WTC11 (cell line): Measurements from ENCODE around the gene ASTN1. TPM values are rescaled to one million over a fixed set of nuclear protein-coding genes. Genes with fewer than 3 reads are reported as not detected.
A peak's percentile ranks its signal among the peaks of the same experiment; 100 is the strongest.

ENCODE experiments used
- ATAC-seq: fragments of 200-7000 bp; cut with Tn5 transposase; 2 replicates; pipeline ENCODE4 v1.10.0; 2021; ENCODE audit warnings: mild to moderate bottlenecking, moderate library complexity
- CTCF ChIA-PET: fragments of 300-600 bp; sonication (Branson Sonifier 250); formaldehyde crosslinking; loops from one replicate; lab custom pipeline; 2021; ENCODE audit warnings: antibody characterized with exemption; lab: Charles Lee
- POLR2A ChIA-PET: fragments of 350-600 bp; sonication (Branson Sonifier 250); formaldehyde crosslinking; loops from one replicate; lab custom pipeline; 2021; ENCODE audit warnings: antibody characterized with exemption; lab: Charles Lee
- DNase-seq: peaks from one replicate; pipeline ENCODE4 v3.0.0; 2021; ENCODE audit warnings: low spot score
- H3K27ac Mint-ChIP-seq: 2 replicates; pipeline ENCODE4 v1.8.0; 2021; ENCODE audit warnings: mixed read lengths
- H3K27me3 Mint-ChIP-seq: 2 replicates; pipeline ENCODE4 v1.8.0; 2021; ENCODE audit warnings: low read depth, mild to moderate bottlenecking, moderate library complexity, mixed read lengths
- H3K36me3 Mint-ChIP-seq: 2 replicates; pipeline ENCODE4 v1.8.0; 2021; ENCODE audit warnings: mixed read lengths
- H3K4me1 Mint-ChIP-seq: 2 replicates; pipeline ENCODE4 v1.8.0; 2022; ENCODE audit warnings: mixed read lengths
- H3K4me3 Mint-ChIP-seq: 2 replicates; pipeline ENCODE4 v1.8.0; 2021; ENCODE audit warnings: mild to moderate bottlenecking, moderate library complexity, mixed read lengths
- H3K9me3 Mint-ChIP-seq: 2 replicates; pipeline ENCODE4 v1.8.0; 2021; ENCODE audit warnings: mixed read lengths
- ESRRA ChIP-seq: sonication (generic); formaldehyde crosslinking; IDR thresholded peaks from 2 replicates; pipeline ENCODE4 v1.8.1; 2022; ENCODE audit warnings: mild to moderate bottlenecking, missing genetic modification reagents, borderline replicate concordance
- HMGA2 ChIP-seq: fragments of 250-450 bp; sonication (Bioruptor Pico); IDR thresholded peaks from 2 replicates; pipeline ENCODE4 v1.4.0; 2021; ENCODE audit warnings: mild to moderate bottlenecking, moderate library complexity
- NFYB ChIP-seq: sonication (generic); formaldehyde crosslinking; conservative IDR thresholded peaks from 2 replicates; pipeline ENCODE4 v1.8.0; 2022; ENCODE audit warnings: low read depth, missing genetic modification reagents
- OVOL2 ChIP-seq: fragments of 250-450 bp; sonication (Bioruptor Pico); IDR thresholded peaks from 2 replicates; pipeline ENCODE4 v1.9.0; 2021; ENCODE audit warnings: mild to moderate bottlenecking, borderline replicate concordance
- SMAD4 ChIP-seq: sonication (generic); formaldehyde crosslinking; IDR thresholded peaks from 2 replicates; pipeline ENCODE4 v1.8.0; 2022; ENCODE audit warnings: mild to moderate bottlenecking, missing genetic modification reagents
- SP1 ChIP-seq: sonication (generic); formaldehyde crosslinking; conservative IDR thresholded peaks from 2 replicates; pipeline ENCODE4 v1.8.1; 2022; ENCODE audit warnings: missing genetic modification reagents
- TCF7 ChIP-seq: sonication (generic); formaldehyde crosslinking; IDR thresholded peaks from 2 replicates; pipeline ENCODE4 v1.8.0; 2022; ENCODE audit warnings: mild to moderate bottlenecking, low read depth, missing genetic modification reagents, moderate library complexity
- TEAD1 ChIP-seq: sonication (generic); formaldehyde crosslinking; IDR thresholded peaks from 2 replicates; pipeline ENCODE4 v1.8.0; 2022; ENCODE audit warnings: mild to moderate bottlenecking, missing genetic modification reagents
- TP53 ChIP-seq: sonication (generic); formaldehyde crosslinking; IDR thresholded peaks from 2 replicates; pipeline ENCODE4 v1.8.1; 2023; ENCODE audit warnings: mild to moderate bottlenecking, missing genetic modification reagents
- ZNF219 ChIP-seq: sonication (generic); formaldehyde crosslinking; IDR thresholded peaks from 2 replicates; pipeline ENCODE4 v1.8.0; 2023; ENCODE audit warnings: missing genetic modification reagents, mild to moderate bottlenecking, borderline replicate concordance
- total RNA-seq: library from RNA; stranded (reverse); gene quantifications from 3 replicates; pipeline ENCODE4 v1.2.3, GENCODE V29; 2021
- TF ChIP-seq, protein P1 (sequence below): sonication (generic); formaldehyde crosslinking; IDR thresholded peaks from 2 replicates; pipeline ENCODE4 v1.8.1; 2023; ENCODE audit warnings: mild to moderate bottlenecking, missing genetic modification reagents
- TF ChIP-seq, protein P2 (sequence below): fragments of 250-450 bp; sonication (Bioruptor Pico); IDR thresholded peaks from 2 replicates; pipeline ENCODE4 v1.9.0; 2021; ENCODE audit warnings: moderate library complexity, mild to moderate bottlenecking, inconsistent platforms, borderline replicate concordance
- TF ChIP-seq, protein P3 (sequence below): fragments of 250-450 bp; sonication (Bioruptor Pico); conservative IDR thresholded peaks from 2 replicates; pipeline ENCODE4 v1.9.0; 2021; ENCODE audit warnings: mild to moderate bottlenecking
- TF ChIP-seq, protein P4 (sequence below): sonication (generic); formaldehyde crosslinking; IDR thresholded peaks from 2 replicates; pipeline ENCODE4 v1.8.0; 2022; ENCODE audit warnings: mild to moderate bottlenecking, missing genetic modification reagents
- TF ChIP-seq, protein P5 (sequence below): sonication (generic); formaldehyde crosslinking; IDR thresholded peaks from 2 replicates; pipeline ENCODE4 v1.8.1; 2023; ENCODE audit warnings: mild to moderate bottlenecking, moderate library complexity, missing genetic modification reagents
- TF ChIP-seq, protein P6 (sequence below): sonication (generic); formaldehyde crosslinking; IDR thresholded peaks from 2 replicates; pipeline ENCODE4 v1.8.0; 2022; ENCODE audit warnings: mild to moderate bottlenecking, missing genetic modification reagents

The ASTN1 gene
- total RNA-seq, 1 experiment from 2014 or later = 3.4 TPM

DNA sequence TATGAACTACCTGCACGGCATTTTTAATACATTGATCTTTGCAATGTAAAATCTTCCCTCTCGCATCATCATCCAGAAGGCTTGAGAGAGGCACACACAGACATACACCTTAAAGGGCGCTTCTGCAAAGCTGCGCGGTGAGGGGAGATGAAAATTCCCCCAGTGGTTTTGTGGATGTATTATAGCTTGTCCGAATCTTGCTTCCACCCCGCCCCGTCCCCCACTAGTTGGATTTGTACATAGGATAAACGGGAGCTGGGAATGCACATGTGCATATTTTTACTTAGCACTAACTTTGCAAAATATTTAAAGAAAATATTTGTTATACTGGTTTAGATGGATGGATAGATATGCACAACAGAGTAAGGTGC is 542 bp upstream of the ASTN1 start:
- DNase-seq = no peak
- Mint-ChIP-seq H3K27me3 (peaks cover 26% of the 10 kb centered on the region; the same call in 1 of the 2 replicates), H3K9me3 (no peaks in the 10 kb centered on the region), H3K4me3 (peak overlapping the region; percentile 90)
- TF ChIP-seq, protein P1, sequence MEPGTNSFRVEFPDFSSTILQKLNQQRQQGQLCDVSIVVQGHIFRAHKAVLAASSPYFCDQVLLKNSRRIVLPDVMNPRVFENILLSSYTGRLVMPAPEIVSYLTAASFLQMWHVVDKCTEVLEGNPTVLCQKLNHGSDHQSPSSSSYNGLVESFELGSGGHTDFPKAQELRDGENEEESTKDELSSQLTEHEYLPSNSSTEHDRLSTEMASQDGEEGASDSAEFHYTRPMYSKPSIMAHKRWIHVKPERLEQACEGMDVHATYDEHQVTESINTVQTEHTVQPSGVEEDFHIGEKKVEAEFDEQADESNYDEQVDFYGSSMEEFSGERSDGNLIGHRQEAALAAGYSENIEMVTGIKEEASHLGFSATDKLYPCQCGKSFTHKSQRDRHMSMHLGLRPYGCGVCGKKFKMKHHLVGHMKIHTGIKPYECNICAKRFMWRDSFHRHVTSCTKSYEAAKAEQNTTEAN (CRISPR knock-in tag) = no peak
- no peak for TF ChIP-seq SP1
- no peak for TF ChIP-seq ESRRA (CRISPR knock-in tag)
- TF ChIP-seq, protein P2, sequence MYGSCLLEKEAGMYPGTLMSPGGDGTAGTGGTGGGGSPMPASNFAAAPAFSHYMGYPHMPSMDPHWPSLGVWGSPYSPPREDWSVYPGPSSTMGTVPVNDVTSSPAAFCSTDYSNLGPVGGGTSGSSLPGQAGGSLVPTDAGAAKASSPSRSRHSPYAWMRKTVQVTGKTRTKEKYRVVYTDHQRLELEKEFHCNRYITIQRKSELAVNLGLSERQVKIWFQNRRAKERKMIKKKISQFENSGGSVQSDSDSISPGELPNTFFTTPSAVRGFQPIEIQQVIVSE (CRISPR knock-in tag) = no peak
- TF ChIP-seq, protein P3, sequence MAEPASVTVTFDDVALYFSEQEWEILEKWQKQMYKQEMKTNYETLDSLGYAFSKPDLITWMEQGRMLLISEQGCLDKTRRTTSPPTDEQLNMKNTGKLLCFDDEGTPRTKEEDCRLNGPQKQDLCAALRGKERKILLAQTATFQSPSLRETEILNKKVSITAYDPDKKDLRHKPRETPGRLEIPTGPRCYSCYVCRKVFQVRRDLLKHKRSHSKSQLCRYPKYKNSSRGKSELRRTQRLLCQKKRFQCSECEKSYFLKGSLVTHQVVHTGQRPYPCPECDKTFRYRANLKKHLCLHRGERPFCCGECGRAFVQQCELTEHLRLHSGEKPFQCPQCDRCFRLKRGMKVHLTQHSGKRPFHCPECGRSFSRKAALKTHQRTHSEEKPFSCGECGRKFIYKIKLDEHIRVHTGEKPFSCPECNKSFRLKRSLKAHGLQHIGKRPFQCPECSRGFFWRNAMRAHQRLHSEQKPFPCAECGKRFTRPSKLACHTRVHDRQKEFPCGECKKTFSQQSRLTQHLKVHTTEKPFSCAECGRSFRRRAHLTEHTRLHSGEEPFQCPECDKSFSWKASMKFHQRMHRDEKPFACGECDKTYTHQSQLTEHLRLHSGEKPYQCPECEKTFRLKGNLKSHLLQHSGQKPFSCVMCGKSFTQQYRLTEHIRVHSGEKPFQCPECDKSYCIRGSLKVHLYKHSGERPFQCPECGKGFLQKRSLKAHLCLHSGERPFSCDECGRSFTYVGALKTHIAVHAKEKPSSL (CRISPR knock-in tag) = no peak
- TF ChIP-seq, all 79 proteins: peak for 0
- H3K4me1 Mint-ChIP-seq = peaks cover 9% of the 10 kb centered on the region
- H3K27ac Mint-ChIP-seq = no peak overlapping the region
- no peaks in the 10 kb centered on the region for H3K36me3 Mint-ChIP-seq
- ChIA-PET CTCF (interaction anchor here (1.0 to 3.1 kb wide), 9 partner anchors 11 to 867 kb away, joined by 3 to 35 read pairs (median 3); no protein-coding TSS in a partner anchor), POLR2A (interaction anchor here (1.3 kb wide), 1 partner anchor 24 kb away, joined by 3 read pairs; no protein-coding TSS in a partner anchor)
- ATAC-seq = no peak; the same call in 1 of the 2 replicates

DNA sequence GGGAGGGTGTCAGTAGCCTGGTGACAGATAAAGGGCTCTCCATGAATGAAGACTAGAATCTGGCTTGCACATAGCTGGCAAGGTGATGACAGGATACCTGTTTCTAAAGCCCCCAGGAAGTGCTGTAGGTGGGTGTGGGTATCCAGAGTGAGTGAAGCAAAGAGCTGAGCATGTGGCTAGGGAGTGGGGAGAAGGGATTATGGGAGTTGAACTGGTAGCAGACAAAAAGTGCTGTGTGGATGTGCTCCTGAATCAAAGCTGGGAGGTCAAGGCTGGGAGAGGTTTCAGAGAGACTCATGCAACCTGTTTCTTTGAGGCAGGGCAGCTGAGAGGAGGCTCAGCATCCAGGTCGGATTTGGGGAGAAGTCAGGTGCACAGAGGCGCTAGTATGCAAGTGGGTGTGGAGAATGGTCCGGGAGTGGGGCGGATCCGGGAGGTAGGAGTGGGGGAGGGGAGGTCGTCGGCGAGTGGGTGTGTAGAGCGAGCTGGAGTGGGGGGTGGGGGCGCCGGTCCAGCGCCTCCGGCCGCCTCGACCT is 600 bp downstream of the ASTN1 start:
- no peaks in the 10 kb centered on the region for H3K36me3 Mint-ChIP-seq
- H3K9me3 Mint-ChIP-seq = no peaks in the 10 kb centered on the region
- H3K27ac Mint-ChIP-seq = no peak overlapping the region
- peak overlapping the region; percentile 90 for H3K4me3 Mint-ChIP-seq
- H3K27me3 Mint-ChIP-seq = peaks cover 26% of the 10 kb centered on the region; the same call in 1 of the 2 replicates
- ChIA-PET POLR2A (interaction anchor here (1.9 kb wide), 1 partner anchor 18 kb away, joined by 7 read pairs; no protein-coding TSS in a partner anchor), CTCF (interaction anchor here (0.6 to 3.1 kb wide), 9 partner anchors 17 to 564 kb away, joined by 3 to 35 read pairs (median 3); no protein-coding TSS in a partner anchor)
- ATAC-seq = peak; percentile 20
- TF ChIP-seq TP53 (no peak), NFYB (CRISPR knock-in tag) (no peak), OVOL2 (CRISPR knock-in tag) (no peak), SMAD4 (no peak), TEAD1 (CRISPR knock-in tag) (no peak), TCF7 (CRISPR knock-in tag) (no peak), HMGA2 (CRISPR knock-in tag) (no peak), ESRRA (CRISPR knock-in tag) (no peak)
- TF ChIP-seq, protein P4, sequence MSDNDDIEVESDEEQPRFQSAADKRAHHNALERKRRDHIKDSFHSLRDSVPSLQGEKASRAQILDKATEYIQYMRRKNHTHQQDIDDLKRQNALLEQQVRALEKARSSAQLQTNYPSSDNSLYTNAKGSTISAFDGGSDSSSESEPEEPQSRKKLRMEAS (CRISPR knock-in tag) = no peak
- TF ChIP-seq, protein P5, sequence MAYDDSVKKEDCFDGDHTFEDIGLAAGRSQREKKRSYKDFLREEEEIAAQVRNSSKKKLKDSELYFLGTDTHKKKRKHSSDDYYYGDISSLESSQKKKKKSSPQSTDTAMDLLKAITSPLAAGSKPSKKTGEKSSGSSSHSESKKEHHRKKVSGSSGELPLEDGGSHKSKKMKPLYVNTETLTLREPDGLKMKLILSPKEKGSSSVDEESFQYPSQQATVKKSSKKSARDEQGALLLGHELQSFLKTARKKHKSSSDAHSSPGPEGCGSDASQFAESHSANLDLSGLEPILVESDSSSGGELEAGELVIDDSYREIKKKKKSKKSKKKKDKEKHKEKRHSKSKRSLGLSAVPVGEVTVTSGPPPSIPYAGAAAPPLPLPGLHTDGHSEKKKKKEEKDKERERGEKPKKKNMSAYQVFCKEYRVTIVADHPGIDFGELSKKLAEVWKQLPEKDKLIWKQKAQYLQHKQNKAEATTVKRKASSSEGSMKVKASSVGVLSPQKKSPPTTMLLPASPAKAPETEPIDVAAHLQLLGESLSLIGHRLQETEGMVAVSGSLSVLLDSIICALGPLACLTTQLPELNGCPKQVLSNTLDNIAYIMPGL (CRISPR knock-in tag) = no peak
- peak; percentile 20 for DNase-seq
- H3K4me1 Mint-ChIP-seq = peaks cover 9% of the 10 kb centered on the region

DNA sequence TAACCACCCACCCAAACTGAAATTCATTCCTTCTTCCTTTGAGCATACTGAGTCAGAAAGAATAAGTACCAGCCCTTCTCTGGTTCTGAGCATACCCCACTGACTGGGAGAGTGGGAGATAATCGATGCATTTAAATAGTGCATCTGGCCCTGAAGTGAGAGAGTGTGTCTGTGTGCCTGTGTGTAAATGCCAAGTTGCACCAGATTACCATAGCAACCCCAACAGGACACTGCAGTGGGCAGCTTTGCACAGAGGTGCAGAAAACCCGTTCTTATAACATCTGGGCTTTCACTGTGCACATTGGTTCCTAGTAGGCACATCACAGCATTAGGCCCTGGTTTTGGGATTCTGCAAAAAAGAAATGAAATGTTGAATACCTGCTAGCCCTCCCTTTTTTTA is 2.3 kb downstream of the ASTN1 start:
- H3K9me3 Mint-ChIP-seq = no peaks in the 10 kb centered on the region
- H3K4me1 Mint-ChIP-seq = peaks cover 9% of the 10 kb centered on the region
- no peaks in the 10 kb centered on the region for H3K36me3 Mint-ChIP-seq
- H3K4me3 Mint-ChIP-seq = no peak overlapping the region
- DNase-seq (no peak), ATAC-seq (no peak)
- TF ChIP-seq, protein P6, sequence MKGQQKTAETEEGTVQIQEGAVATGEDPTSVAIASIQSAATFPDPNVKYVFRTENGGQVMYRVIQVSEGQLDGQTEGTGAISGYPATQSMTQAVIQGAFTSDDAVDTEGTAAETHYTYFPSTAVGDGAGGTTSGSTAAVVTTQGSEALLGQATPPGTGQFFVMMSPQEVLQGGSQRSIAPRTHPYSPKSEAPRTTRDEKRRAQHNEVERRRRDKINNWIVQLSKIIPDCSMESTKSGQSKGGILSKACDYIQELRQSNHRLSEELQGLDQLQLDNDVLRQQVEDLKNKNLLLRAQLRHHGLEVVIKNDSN (CRISPR knock-in tag) = no peak
- TF ChIP-seq, protein P1 (CRISPR knock-in tag) = no peak
- TF ChIP-seq ZNF219 (CRISPR knock-in tag) = no peak
- H3K27ac Mint-ChIP-seq = no peak overlapping the region
- H3K27me3 Mint-ChIP-seq = peaks cover 26% of the 10 kb centered on the region; the same call in 1 of the 2 replicates
- CTCF ChIA-PET = no interaction called here
- POLR2A ChIA-PET = no interaction called here
